K562 (cell line): Measurements from ENCODE around the gene BTBD2. TPM values are rescaled to one million over a fixed set of nuclear protein-coding genes. Genes with fewer than 3 reads are reported as not detected.

Experiments
- FIP1L1 ChIP-seq: fragments of 200-400 bp; formaldehyde crosslinking; IDR thresholded peaks from 2 replicates; pipeline ENCODE4 v1.6.1; 2018; ENCODE audit warnings: mild to moderate bottlenecking, low read depth, low read length; ENCODE audit not compliant: poor library complexity, severe bottlenecking
- FOXA3 ChIP-seq, 2 experiments: fragments of 450-650 bp in 1 of 2; sonication (generic) in 1 of 2; formaldehyde crosslinking; IDR thresholded peaks in 1 of 2; conservative IDR thresholded peaks in 1 of 2; 2 replicates each; pipeline versions ENCODE4 v1.4.0 to v1.8.0; 2020 to 2022; ENCODE audit warnings: mild to moderate bottlenecking in 2 of 2, missing genetic modification reagents in 1 of 2
- FOXK2 ChIP-seq, 2 experiments: fragments of 450-650 bp; IDR thresholded peaks in 1 of 2; conservative IDR thresholded peaks in 1 of 2; 2 replicates each; pipeline ENCODE4 v1.6.1; 2016; ENCODE audit warnings: low read depth in 2 of 2, mild to moderate bottlenecking in 1 of 2
- GATAD2B ChIP-seq: fragments of 450-650 bp; IDR thresholded peaks from 2 replicates; pipeline ENCODE4 v1.6.1; 2017; ENCODE audit warnings: mild to moderate bottlenecking, borderline replicate concordance
- RBM14 ChIP-seq: fragments of 200-400 bp; formaldehyde crosslinking; IDR thresholded peaks from 2 replicates; pipeline ENCODE4 v1.6.1; 2018; ENCODE audit warnings: low read depth, mild to moderate bottlenecking, low read length, moderate library complexity, borderline replicate concordance; ENCODE audit not compliant: insufficient read depth
- STAT5B ChIP-seq: fragments of 250-450 bp; sonication (Bioruptor Pico); IDR thresholded peaks from 2 replicates; pipeline ENCODE4 v1.8.0; 2021; ENCODE audit warnings: mild to moderate bottlenecking, inconsistent platforms
- TCF7L2 ChIP-seq: fragments of 150-350 bp; IDR thresholded peaks from 2 replicates; pipeline ENCODE4 v1.6.1; 2016; ENCODE audit warnings: low read depth, mild to moderate bottlenecking, low read length, moderate library complexity
- ZNF764 ChIP-seq: fragments of 250-450 bp; sonication (Bioruptor Pico); IDR thresholded peaks from 2 replicates; pipeline ENCODE4 v1.4.0; 2020; ENCODE audit warnings: low read depth, mild to moderate bottlenecking, moderate library complexity
- polyA plus RNA-seq, 8 experiments: library from polyadenylated mRNA; depleted of rRNA in 4 of 8; stranded (reverse) in 5 of 8; unstranded in 3 of 8; fragments of >200 nt; fragmentation: Nextera tagmentation in 2 of 8; fragmentation: Illumina TruSeq in 1 of 8; extraction: Ambion mirVana in 2 of 8; extraction: Trizol in 1 of 8; gene quantifications; 2 replicates each; pipeline versions ENCODE4 v1.2.1 to v1.2.3, GENCODE V29; 2011 to 2014; ENCODE audit warnings: inconsistent platforms in 1 of 8, missing spikeins in 1 of 8
- total RNA-seq, 7 experiments: library from RNA; depleted of rRNA in 6 of 7; stranded (reverse); fragments of >200 nt in 6 of 7; fragmentation: Illumina TruSeq in 2 of 7; extraction: Trizol in 2 of 7; gene quantifications; 2 replicates each; pipeline versions ENCODE4 v1.2.1 to v1.2.3, GENCODE V29; 2011 to 2021; ENCODE audit warnings: low replicate concordance in 1 of 7
- TF ChIP-seq, protein P1 (sequence below): fragments of 450-650 bp; IDR thresholded peaks from 2 replicates; pipeline ENCODE4 v1.6.1; 2017; ENCODE audit warnings: antibody characterized with exemption
- TF ChIP-seq, protein P2 (sequence below): fragments of 250-450 bp; sonication (Bioruptor Pico); IDR thresholded peaks from 2 replicates; pipeline ENCODE4 v1.5.1; 2021; ENCODE audit warnings: mild to moderate bottlenecking
- TF ChIP-seq, protein P3 (sequence below), 3 experiments: fragments of 200-800 bp in 1 of 3; fragments of 250-450 bp in 1 of 3; fragments of 450-650 bp in 1 of 3; sonication (Bioruptor Pico) in 1 of 3; sonication (Bioruptor generic) in 1 of 3; formaldehyde crosslinking in 1 of 3; IDR thresholded peaks; 2 replicates each; pipeline versions ENCODE4 v1.6.1 to v1.8.0; 2016 to 2022; ENCODE audit warnings: mild to moderate bottlenecking in 2 of 3, missing genetic modification characterization in 2 of 3, missing compliant biosample characterization in 1 of 3, moderate library complexity in 1 of 3
- TF ChIP-seq, protein P4 (sequence below): fragments of 250-450 bp; sonication (Bioruptor Pico); IDR thresholded peaks from 2 replicates; pipeline ENCODE4 v1.4.0; 2020

BTBD2 gene
- total and polyA plus RNA-seq, 9 of the 15 experiments (the other 6 are each of a cell fraction or from before 2014, with no cell fraction given): 0.10 to 15.6 (median 6.9) TPM

DNA sequence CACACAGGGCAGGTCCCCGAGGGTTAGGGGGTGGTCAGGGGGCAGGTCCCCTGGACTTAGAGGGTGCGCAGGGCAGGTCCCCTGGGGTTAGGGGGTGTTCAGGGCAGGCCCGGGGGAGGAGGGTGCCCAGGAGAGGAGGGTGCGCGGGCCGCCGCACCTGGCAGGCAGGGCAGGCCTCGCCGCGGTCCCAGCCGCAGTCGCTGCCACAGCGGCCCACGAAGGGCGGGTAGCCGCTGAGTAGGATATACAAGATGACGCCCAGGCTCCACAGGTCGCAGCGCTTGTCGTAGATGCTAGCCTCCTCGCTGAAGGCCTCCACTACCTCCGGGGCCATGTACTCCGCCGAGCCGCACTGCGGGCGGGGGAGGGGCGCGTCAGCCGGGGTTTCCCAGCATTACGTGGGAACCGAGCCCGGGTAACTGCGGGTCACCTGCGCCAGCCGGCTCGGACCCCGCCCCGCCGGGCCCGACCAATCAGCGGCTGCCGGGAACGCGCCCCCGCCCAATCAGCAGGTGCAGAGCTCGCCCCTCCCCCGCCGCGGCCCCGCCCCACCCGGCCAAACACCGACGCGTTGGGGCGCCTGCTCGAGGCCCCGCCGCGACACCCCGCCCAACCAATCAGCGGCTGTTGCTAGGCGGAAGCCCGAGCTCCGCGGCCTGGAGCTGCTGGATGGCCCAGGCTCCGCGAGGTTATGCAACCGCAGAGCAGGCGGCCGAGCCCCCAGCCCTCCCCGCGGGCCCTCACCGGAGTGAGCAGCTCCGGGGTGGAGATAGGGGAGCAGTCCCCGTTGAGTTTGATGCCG, 26.4 kb upstream of the BTBD2 start (continued):
- TF ChIP-seq FOXA3 (CRISPR knock-in tag; conservative IDR thresholded peaks at IDR 0.05 in 1 of 2, IDR thresholded peaks at IDR 0.05 in 1 of 2) (no peak), FIP1L1 (no peak), FOXK2 (conservative IDR thresholded peaks at IDR 0.05 in 1 of 2, IDR thresholded peaks at IDR 0.05 in 1 of 2; ENCODE audit: low read depth in 2 of 2) (no peak), GATAD2B (no peak), STAT5B (CRISPR knock-in tag) (no peak), RBM14 (no peak), TCF7L2 (no peak), ZNF764 (CRISPR knock-in tag) (no peak)
- TF ChIP-seq, protein P1, sequence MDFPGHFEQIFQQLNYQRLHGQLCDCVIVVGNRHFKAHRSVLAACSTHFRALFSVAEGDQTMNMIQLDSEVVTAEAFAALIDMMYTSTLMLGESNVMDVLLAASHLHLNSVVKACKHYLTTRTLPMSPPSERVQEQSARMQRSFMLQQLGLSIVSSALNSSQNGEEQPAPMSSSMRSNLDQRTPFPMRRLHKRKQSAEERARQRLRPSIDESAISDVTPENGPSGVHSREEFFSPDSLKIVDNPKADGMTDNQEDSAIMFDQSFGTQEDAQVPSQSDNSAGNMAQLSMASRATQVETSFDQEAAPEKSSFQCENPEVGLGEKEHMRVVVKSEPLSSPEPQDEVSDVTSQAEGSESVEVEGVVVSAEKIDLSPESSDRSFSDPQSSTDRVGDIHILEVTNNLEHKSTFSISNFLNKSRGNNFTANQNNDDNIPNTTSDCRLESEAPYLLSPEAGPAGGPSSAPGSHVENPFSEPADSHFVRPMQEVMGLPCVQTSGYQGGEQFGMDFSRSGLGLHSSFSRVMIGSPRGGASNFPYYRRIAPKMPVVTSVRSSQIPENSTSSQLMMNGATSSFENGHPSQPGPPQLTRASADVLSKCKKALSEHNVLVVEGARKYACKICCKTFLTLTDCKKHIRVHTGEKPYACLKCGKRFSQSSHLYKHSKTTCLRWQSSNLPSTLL: no peak
- TF ChIP-seq, protein P2, sequence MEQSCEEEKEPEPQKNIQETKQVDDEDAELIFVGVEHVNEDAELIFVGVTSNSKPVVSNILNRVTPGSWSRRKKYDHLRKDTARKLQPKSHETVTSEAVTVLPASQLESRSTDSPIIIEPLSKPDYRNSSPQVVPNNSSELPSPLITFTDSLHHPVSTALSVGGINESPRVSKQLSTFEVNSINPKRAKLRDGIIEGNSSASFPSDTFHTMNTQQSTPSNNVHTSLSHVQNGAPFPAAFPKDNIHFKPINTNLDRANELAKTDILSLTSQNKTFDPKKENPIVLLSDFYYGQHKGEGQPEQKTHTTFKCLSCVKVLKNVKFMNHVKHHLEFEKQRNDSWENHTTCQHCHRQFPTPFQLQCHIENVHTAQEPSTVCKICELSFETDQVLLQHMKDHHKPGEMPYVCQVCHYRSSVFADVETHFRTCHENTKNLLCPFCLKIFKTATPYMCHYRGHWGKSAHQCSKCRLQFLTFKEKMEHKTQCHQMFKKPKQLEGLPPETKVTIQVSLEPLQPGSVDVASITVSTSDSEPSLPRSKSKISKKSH: no peak
- TF ChIP-seq, protein P3, sequence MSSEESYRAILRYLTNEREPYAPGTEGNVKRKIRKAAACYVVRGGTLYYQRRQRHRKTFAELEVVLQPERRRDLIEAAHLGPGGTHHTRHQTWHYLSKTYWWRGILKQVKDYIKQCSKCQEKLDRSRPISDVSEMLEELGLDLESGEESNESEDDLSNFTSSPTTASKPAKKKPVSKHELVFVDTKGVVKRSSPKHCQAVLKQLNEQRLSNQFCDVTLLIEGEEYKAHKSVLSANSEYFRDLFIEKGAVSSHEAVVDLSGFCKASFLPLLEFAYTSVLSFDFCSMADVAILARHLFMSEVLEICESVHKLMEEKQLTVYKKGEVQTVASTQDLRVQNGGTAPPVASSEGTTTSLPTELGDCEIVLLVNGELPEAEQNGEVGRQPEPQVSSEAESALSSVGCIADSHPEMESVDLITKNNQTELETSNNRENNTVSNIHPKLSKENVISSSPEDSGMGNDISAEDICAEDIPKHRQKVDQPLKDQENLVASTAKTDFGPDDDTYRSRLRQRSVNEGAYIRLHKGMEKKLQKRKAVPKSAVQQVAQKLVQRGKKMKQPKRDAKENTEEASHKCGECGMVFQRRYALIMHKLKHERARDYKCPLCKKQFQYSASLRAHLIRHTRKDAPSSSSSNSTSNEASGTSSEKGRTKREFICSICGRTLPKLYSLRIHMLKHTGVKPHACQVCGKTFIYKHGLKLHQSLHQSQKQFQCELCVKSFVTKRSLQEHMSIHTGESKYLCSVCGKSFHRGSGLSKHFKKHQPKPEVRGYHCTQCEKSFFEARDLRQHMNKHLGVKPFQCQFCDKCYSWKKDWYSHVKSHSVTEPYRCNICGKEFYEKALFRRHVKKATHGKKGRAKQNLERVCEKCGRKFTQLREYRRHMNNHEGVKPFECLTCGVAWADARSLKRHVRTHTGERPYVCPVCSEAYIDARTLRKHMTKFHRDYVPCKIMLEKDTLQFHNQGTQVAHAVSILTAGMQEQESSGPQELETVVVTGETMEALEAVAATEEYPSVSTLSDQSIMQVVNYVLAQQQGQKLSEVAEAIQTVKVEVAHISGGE (CRISPR knock-in tag; IDR thresholded peaks at IDR 0.05): no peak
- TF ChIP-seq, protein P4, sequence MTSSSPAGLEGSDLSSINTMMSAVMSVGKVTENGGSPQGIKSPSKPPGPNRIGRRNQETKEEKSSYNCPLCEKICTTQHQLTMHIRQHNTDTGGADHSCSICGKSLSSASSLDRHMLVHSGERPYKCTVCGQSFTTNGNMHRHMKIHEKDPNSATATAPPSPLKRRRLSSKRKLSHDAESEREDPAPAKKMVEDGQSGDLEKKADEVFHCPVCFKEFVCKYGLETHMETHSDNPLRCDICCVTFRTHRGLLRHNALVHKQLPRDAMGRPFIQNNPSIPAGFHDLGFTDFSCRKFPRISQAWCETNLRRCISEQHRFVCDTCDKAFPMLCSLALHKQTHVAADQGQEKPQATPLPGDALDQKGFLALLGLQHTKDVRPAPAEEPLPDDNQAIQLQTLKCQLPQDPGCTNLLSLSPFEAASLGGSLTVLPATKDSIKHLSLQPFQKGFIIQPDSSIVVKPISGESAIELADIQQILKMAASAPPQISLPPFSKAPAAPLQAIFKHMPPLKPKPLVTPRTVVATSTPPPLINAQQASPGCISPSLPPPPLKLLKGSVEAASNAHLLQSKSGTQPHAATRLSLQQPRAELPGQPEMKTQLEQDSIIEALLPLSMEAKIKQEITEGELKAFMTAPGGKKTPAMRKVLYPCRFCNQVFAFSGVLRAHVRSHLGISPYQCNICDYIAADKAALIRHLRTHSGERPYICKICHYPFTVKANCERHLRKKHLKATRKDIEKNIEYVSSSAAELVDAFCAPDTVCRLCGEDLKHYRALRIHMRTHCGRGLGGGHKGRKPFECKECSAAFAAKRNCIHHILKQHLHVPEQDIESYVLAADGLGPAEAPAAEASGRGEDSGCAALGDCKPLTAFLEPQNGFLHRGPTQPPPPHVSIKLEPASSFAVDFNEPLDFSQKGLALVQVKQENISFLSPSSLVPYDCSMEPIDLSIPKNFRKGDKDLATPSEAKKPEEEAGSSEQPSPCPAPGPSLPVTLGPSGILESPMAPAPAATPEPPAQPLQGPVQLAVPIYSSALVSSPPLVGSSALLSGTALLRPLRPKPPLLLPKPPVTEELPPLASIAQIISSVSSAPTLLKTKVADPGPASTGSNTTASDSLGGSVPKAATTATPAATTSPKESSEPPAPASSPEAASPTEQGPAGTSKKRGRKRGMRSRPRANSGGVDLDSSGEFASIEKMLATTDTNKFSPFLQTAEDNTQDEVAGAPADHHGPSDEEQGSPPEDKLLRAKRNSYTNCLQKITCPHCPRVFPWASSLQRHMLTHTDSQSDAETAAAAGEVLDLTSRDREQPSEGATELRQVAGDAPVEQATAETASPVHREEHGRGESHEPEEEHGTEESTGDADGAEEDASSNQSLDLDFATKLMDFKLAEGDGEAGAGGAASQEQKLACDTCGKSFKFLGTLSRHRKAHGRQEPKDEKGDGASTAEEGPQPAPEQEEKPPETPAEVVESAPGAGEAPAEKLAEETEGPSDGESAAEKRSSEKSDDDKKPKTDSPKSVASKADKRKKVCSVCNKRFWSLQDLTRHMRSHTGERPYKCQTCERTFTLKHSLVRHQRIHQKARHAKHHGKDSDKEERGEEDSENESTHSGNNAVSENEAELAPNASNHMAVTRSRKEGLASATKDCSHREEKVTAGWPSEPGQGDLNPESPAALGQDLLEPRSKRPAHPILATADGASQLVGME (CRISPR knock-in tag): peak; percentile 50; the same call in 1 of the 2 replicates
